Keratinocyte (primary cell): Measurements from ENCODE around the gene COX6B1. TPM values are rescaled to one million over a fixed set of nuclear protein-coding genes. Genes with fewer than 3 reads are reported as not detected.

Experiments
- DNase-seq: peaks from one replicate; pipeline ENCODE4 v3.0.0-alpha.2; 2011; ENCODE audit warnings: low read depth, missing footprints, low spot score
- FAIRE-seq: peaks from 2 replicates; lab custom pipeline; 2011; peaks lifted over from hg19 to GRCh38; lab: Jason Lieb, UNC
- H2AFZ ChIP-seq: 2 replicates; pipeline ENCODE4 v1.6.0; 2012; ENCODE audit warnings: low read length, control low read depth, inconsistent platforms; ENCODE audit not compliant: control insufficient read depth
- H3K27ac ChIP-seq: 2 replicates; pipeline ENCODE4 v1.5.1; 2011; ENCODE audit warnings: low read length; ENCODE audit not compliant: control insufficient read depth, insufficient read depth
- H3K27me3 ChIP-seq: 3 replicates; pipeline ENCODE4 v1.6.0; 2011; ENCODE audit warnings: low read length; ENCODE audit not compliant: control insufficient read depth, insufficient read depth; ENCODE audit errors: extremely low read depth
- H3K36me3 ChIP-seq, 2 experiments: 2 replicates in 1 of 2; 3 replicates in 1 of 2; pipeline ENCODE4 v1.5.1; 2011; ENCODE audit warnings: low read length in 2 of 2, mild to moderate bottlenecking in 1 of 2; ENCODE audit not compliant: control insufficient read depth in 2 of 2, insufficient read depth in 2 of 2; ENCODE audit errors: extremely low read depth in 1 of 2
- H3K4me1 ChIP-seq: 3 replicates; pipeline ENCODE4 v1.5.1; 2011; ENCODE audit warnings: low read length; ENCODE audit not compliant: control insufficient read depth, insufficient read depth; ENCODE audit errors: extremely low read depth
- H3K4me2 ChIP-seq: 3 replicates; pipeline ENCODE4 v1.6.0; 2011; ENCODE audit warnings: low read depth, low read length; ENCODE audit not compliant: control insufficient read depth, insufficient read depth; ENCODE audit errors: extremely low read depth
- H3K4me3 ChIP-seq, 3 experiments: fragments of 200-600 bp in 1 of 3; sonication (generic) in 1 of 3; 2 replicates in 2 of 3; 3 replicates in 1 of 3; pipeline ENCODE4 v1.5.1; 2011 to 2016; ENCODE audit warnings: low read length in 3 of 3, mild to moderate bottlenecking in 3 of 3, control low read depth in 2 of 3, inconsistent platforms in 1 of 3, low read depth in 1 of 3, mixed read lengths in 1 of 3, mixed run types in 1 of 3, moderate library complexity in 1 of 3; ENCODE audit not compliant: control insufficient read depth in 2 of 3, insufficient read depth in 2 of 3; ENCODE audit errors: extremely low read depth in 1 of 3
- H3K79me2 ChIP-seq: 2 replicates; pipeline ENCODE4 v1.6.0; 2012; ENCODE audit warnings: low read length; ENCODE audit not compliant: control insufficient read depth, insufficient read depth
- H3K9ac ChIP-seq: 3 replicates; pipeline ENCODE4 v1.6.0; 2011; ENCODE audit warnings: low read length; ENCODE audit not compliant: control insufficient read depth, insufficient read depth; ENCODE audit errors: extremely low read depth
- H3K9me1 ChIP-seq: 3 replicates; pipeline ENCODE4 v1.6.0; 2011; ENCODE audit warnings: low read length; ENCODE audit not compliant: control insufficient read depth, insufficient read depth; ENCODE audit errors: extremely low read depth
- H3K9me3 ChIP-seq: 2 replicates; pipeline ENCODE4 v1.5.1; 2012; ENCODE audit warnings: low read depth, low read length; ENCODE audit not compliant: control insufficient read depth
- H4K20me1 ChIP-seq: 3 replicates; pipeline ENCODE4 v1.6.0; 2011; ENCODE audit warnings: low read length; ENCODE audit not compliant: control insufficient read depth, insufficient read depth; ENCODE audit errors: extremely low read depth
- EZH2 ChIP-seq: IDR thresholded peaks from one replicate; pipeline ENCODE4 v1.6.1; 2012; ENCODE audit warnings: inconsistent platforms, mild to moderate bottlenecking, low read length, moderate library complexity
- dilution Hi-C: fragments of 300-500 bp; cut with MboI; formaldehyde crosslinking; loops from one replicate; pipeline ENCODE4 v1.7.0; 2020; ENCODE audit warnings: low sequenced_read_pairs; ENCODE audit not compliant: extremely low pct_ligation_motif_present
- polyA plus RNA-seq, 5 experiments: library from polyadenylated mRNA; depleted of rRNA in 3 of 5; stranded (reverse) in 3 of 5; stranded (forward) in 1 of 5; unstranded in 1 of 5; fragments of >200 nt; gene quantifications; 1 replicate in 1 of 5; 2 replicates in 3 of 5; 3 replicates in 1 of 5; pipeline versions ENCODE4 v1.2.1 to v1.2.3, GENCODE V29; 2011 to 2012; ENCODE audit warnings: missing spikeins in 2 of 5, low read depth in 1 of 5, low replicate concordance in 1 of 5
- TF ChIP-seq, protein P1 (sequence below), 3 experiments: IDR thresholded peaks in 1 of 3; conservative IDR thresholded peaks in 1 of 3; optimal IDR thresholded peaks in 1 of 3; 2 replicates in 2 of 3; 3 replicates in 1 of 3; pipeline versions ENCODE3 to v1.5.1; 2011; ENCODE audit warnings: low read length in 3 of 3, mild to moderate bottlenecking in 3 of 3, moderate library complexity in 2 of 3, control low read depth in 1 of 3, inconsistent platforms in 1 of 3; ENCODE audit not compliant: insufficient read depth in 2 of 3; ENCODE audit errors: extremely low read depth in 1 of 3

COX6B1 gene
- polyA plus RNA-seq, 1 donor (not counting 4 experiments of a cell fraction or from before 2014, with no cell fraction given) = 509 TPM

DNA sequence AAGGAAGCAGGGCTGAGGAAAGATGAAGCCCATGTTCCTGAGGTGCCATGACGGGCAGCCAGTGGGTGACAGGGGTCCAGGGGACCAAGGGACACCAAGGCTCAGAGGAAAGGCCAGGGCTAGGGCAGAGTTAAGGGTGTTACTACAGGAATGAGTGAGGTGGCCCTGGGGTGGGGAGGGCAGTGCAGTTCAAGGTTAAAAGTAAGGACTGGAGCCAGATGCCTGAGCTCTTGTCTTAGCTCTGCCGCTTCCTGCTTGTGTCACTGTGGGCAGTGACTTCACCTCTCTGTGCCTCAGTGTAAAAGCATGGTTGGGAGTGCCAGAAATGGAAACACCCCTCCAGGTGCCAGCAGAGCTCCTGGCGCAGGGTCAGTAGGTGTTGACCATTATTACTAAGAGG is 11.5 kb upstream of the COX6B1 start:
- TF ChIP-seq EZH2 = no peak
- TF ChIP-seq, protein P1, sequence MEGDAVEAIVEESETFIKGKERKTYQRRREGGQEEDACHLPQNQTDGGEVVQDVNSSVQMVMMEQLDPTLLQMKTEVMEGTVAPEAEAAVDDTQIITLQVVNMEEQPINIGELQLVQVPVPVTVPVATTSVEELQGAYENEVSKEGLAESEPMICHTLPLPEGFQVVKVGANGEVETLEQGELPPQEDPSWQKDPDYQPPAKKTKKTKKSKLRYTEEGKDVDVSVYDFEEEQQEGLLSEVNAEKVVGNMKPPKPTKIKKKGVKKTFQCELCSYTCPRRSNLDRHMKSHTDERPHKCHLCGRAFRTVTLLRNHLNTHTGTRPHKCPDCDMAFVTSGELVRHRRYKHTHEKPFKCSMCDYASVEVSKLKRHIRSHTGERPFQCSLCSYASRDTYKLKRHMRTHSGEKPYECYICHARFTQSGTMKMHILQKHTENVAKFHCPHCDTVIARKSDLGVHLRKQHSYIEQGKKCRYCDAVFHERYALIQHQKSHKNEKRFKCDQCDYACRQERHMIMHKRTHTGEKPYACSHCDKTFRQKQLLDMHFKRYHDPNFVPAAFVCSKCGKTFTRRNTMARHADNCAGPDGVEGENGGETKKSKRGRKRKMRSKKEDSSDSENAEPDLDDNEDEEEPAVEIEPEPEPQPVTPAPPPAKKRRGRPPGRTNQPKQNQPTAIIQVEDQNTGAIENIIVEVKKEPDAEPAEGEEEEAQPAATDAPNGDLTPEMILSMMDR (optimal IDR thresholded peaks at IDR 0.05 in 1 of 3, IDR thresholded peaks at IDR 0.05 in 1 of 3, conservative IDR thresholded peaks at IDR 0.05 in 1 of 3; ENCODE audit: extremely low read depth in 1 of 3, insufficient read depth in 2 of 3, low read length in 3 of 3) = no peak
- no peak overlapping the region for H3K4me2 ChIP-seq
- H3K4me1 ChIP-seq = no peaks in the 10 kb centered on the region
- no peak overlapping the region for H3K9ac ChIP-seq
- H3K4me3 ChIP-seq = no peak overlapping the region
- H4K20me1 ChIP-seq = no peaks in the 10 kb centered on the region
- peaks cover 26 to 29% of the 10 kb centered on the region in 2 experiments for H3K36me3 ChIP-seq
- no peaks in the 10 kb centered on the region for H3K27me3 ChIP-seq
- H3K9me1 ChIP-seq = no peaks in the 10 kb centered on the region
- FAIRE-seq = no peak
- no peaks in the 10 kb centered on the region for H3K79me2 ChIP-seq
- H3K27ac ChIP-seq = no peak overlapping the region
- no peaks in the 10 kb centered on the region for H3K9me3 ChIP-seq
- dilution Hi-C loops = no loop called here
- H2AFZ ChIP-seq = no peak overlapping the region
- DNase-seq = no peak

DNA sequence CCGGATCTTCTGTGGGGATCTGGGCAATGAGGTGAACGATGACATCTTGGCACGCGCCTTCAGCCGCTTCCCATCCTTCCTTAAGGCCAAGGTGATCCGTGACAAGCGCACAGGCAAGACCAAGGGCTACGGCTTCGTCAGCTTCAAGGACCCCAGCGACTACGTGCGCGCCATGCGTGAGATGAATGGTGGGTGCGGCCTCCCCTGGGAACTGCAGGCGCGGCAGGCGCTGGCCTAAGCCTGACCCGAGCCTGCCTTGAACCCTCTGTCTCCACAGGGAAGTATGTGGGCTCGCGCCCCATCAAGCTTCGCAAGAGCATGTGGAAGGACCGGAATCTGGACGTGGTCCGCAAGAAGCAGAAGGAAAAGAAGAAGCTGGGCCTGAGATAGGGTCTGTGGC is 11.0 kb upstream of the COX6B1 start:
- no peak for FAIRE-seq
- no peak overlapping the region for H3K4me2 ChIP-seq
- H3K9me3 ChIP-seq = no peaks in the 10 kb centered on the region
- H3K79me2 ChIP-seq = no peaks in the 10 kb centered on the region
- TF ChIP-seq, protein P1 (optimal IDR thresholded peaks at IDR 0.05 in 1 of 3, IDR thresholded peaks at IDR 0.05 in 1 of 3, conservative IDR thresholded peaks at IDR 0.05 in 1 of 3; ENCODE audit: extremely low read depth in 1 of 3, insufficient read depth in 2 of 3, low read length in 3 of 3) = no peak
- TF ChIP-seq EZH2 = no peak
- no peak overlapping the region for H3K27ac ChIP-seq
- no peak overlapping the region for H2AFZ ChIP-seq
- dilution Hi-C loops = no loop called here
- H3K27me3 ChIP-seq = no peaks in the 10 kb centered on the region
- no peak for DNase-seq
- H3K36me3 ChIP-seq = peaks cover 22 to 25% of the 10 kb centered on the region in 2 experiments
- H3K4me3 ChIP-seq = no peak overlapping the region
- H3K4me1 ChIP-seq = no peaks in the 10 kb centered on the region
- H3K9me1 ChIP-seq = no peaks in the 10 kb centered on the region
- H3K9ac ChIP-seq = no peak overlapping the region
- no peaks in the 10 kb centered on the region for H4K20me1 ChIP-seq
